Nephron progenitor cell (in vitro differentiated cells): ENCODE data around the gene CAP2.
A peak's percentile ranks its signal among the peaks of the same experiment; 100 is the strongest.

Experiments used
- DNase-seq: peaks from one replicate; pipeline ENCODE4 v3.0.0; 2021
- H3K27ac Mint-ChIP-seq: 2 replicates; pipeline ENCODE4 v1.8.0; 2021; ENCODE audit warnings: mild to moderate bottlenecking, moderate library complexity, mixed read lengths
- H3K27me3 Mint-ChIP-seq: 2 replicates; pipeline ENCODE4 v1.8.0; 2021; ENCODE audit warnings: mild to moderate bottlenecking, low read depth, mixed read lengths; ENCODE audit not compliant: poor library complexity
- H3K36me3 Mint-ChIP-seq: 2 replicates; pipeline ENCODE4 v1.8.0; 2021; ENCODE audit warnings: low read depth, mixed read lengths
- H3K4me1 Mint-ChIP-seq: 2 replicates; pipeline ENCODE4 v1.8.0; 2021; ENCODE audit warnings: mixed read lengths
- H3K4me3 Mint-ChIP-seq: 2 replicates; pipeline ENCODE4 v1.8.0; 2021; ENCODE audit warnings: mild to moderate bottlenecking, moderate library complexity, mixed read lengths
- H3K9me3 Mint-ChIP-seq: 2 replicates; pipeline ENCODE4 v1.8.0; 2021; ENCODE audit warnings: mild to moderate bottlenecking, moderate library complexity, mixed read lengths
- CTCF ChIP-seq: fragments of 200-600 bp; sonication (generic); IDR thresholded peaks from 2 replicates; pipeline ENCODE4 v1.5.0; 2021; ENCODE audit warnings: antibody characterized with exemption

Gene CAP2

GRCh38 chr6:17600527-17601385 is 207.4 kb downstream of the CAP2 start:
- peak; percentile 65 for DNase-seq
- Mint-ChIP-seq H3K4me3 (peak overlapping the region; percentile 94), H3K9me3 (peaks cover 9% of the 10 kb centered on the region), H3K4me1 (peaks cover 31% of the 10 kb centered on the region), H3K27ac (peak overlapping the region; percentile 47), H3K36me3 (peaks cover 25% of the 10 kb centered on the region), H3K27me3 (no peaks in the 10 kb centered on the region)
- TF ChIP-seq CTCF = no peak

GRCh38 chr6:17601386-17601703 is 207.9 kb downstream of the CAP2 start:
- TF ChIP-seq CTCF = no peak
- peaks cover 31% of the 10 kb centered on the region for H3K36me3 Mint-ChIP-seq
- H3K4me1 Mint-ChIP-seq = peaks cover 31% of the 10 kb centered on the region
- DNase-seq = no peak
- peak overlapping the region; percentile 94 for H3K4me3 Mint-ChIP-seq
- peak overlapping the region; percentile 47 for H3K27ac Mint-ChIP-seq
- peaks cover 9% of the 10 kb centered on the region for H3K9me3 Mint-ChIP-seq
- no peaks in the 10 kb centered on the region for H3K27me3 Mint-ChIP-seq

- Mint-ChIP-seq H3K36me3 (peaks cover 36% of the 10 kb centered on the region), H3K27ac (no peak overlapping the region), H3K27me3 (peaks cover 2% of the 10 kb centered on the region), H3K9me3 (peaks cover 5% of the 10 kb centered on the region), H3K4me1 (peaks cover 31% of the 10 kb centered on the region), H3K4me3 (peak overlapping the region; percentile 30)
- TF ChIP-seq CTCF = no peak
- no peak for DNase-seq
Observed at GRCh38 chr6:17602888-17603287, 209.5 kb downstream of the CAP2 start.

- H3K27me3 Mint-ChIP-seq = peaks cover 2% of the 10 kb centered on the region
- DNase-seq = no peak
- H3K27ac Mint-ChIP-seq = peak overlapping the region; percentile 32
- peaks cover 23% of the 10 kb centered on the region for H3K4me1 Mint-ChIP-seq
- peaks cover 36% of the 10 kb centered on the region for H3K36me3 Mint-ChIP-seq
- no peak for TF ChIP-seq CTCF
- H3K4me3 Mint-ChIP-seq = no peak overlapping the region
- H3K9me3 Mint-ChIP-seq = no peaks in the 10 kb centered on the region
Observed at GRCh38 chr6:17606606-17607005, 213.2 kb downstream of the CAP2 start.
